GM20000 (cell line): Measurements from ENCODE around the gene B9D1.

ENCODE experiments used
- DNase-seq: peaks from one replicate; pipeline ENCODE4 v3.0.0; 2012; ENCODE audit warnings: low spot score
- CTCF ChIP-seq: IDR thresholded peaks from 2 replicates; pipeline ENCODE4 v1.5.1; 2012; ENCODE audit warnings: mild to moderate bottlenecking, control low read depth; ENCODE audit errors: extremely low read depth, missing control alignments

B9D1 gene

GRCh38 chr17:19296786-19297778 lies 65.4 kb downstream of the B9D1 start:
- no peak for DNase-seq
- TF ChIP-seq CTCF, result no peak

GRCh38 chr17:19295473-19296135 lies 66.9 kb downstream of the B9D1 start:
- DNase-seq, result no peak
- TF ChIP-seq CTCF, result no peak

- no peak for DNase-seq
- TF ChIP-seq CTCF, result no peak
These were observed 68.1 kb downstream of the B9D1 start for GRCh38 chr17:19294443-19294842.
